ENCODE measurements around the gene GATA3. TPM values are rescaled to one million over a fixed set of nuclear protein-coding genes. Genes with fewer than 3 reads are reported as not detected.

GATA3 gene
- total RNA-seq, 4 donors from 2014 or later, result 0.12 to 0.61 (median 0.58) TPM

- no peak for DNase-seq
- H3K4me3 ChIP-seq, result no peak overlapping the region
- no peaks in the 10 kb centered on the region for H3K27me3 ChIP-seq
- in situ Hi-C loops (cut with MboI; ENCODE audit: low sequenced_read_pairs in 4 of 4) (no loop called here), intact Hi-C loops (cut with DNase I; ENCODE audit: low total_unique reads) (no loop called here)
- H3K27ac ChIP-seq, result no peak overlapping the region
- H3K4me1 ChIP-seq, result no peaks in the 10 kb centered on the region
- no peak for ATAC-seq
- H3K9me3 ChIP-seq, result no peaks in the 10 kb centered on the region
- TF ChIP-seq, protein P1, sequence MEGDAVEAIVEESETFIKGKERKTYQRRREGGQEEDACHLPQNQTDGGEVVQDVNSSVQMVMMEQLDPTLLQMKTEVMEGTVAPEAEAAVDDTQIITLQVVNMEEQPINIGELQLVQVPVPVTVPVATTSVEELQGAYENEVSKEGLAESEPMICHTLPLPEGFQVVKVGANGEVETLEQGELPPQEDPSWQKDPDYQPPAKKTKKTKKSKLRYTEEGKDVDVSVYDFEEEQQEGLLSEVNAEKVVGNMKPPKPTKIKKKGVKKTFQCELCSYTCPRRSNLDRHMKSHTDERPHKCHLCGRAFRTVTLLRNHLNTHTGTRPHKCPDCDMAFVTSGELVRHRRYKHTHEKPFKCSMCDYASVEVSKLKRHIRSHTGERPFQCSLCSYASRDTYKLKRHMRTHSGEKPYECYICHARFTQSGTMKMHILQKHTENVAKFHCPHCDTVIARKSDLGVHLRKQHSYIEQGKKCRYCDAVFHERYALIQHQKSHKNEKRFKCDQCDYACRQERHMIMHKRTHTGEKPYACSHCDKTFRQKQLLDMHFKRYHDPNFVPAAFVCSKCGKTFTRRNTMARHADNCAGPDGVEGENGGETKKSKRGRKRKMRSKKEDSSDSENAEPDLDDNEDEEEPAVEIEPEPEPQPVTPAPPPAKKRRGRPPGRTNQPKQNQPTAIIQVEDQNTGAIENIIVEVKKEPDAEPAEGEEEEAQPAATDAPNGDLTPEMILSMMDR (IDR thresholded peaks at IDR 0.05 in 4 of 5, conservative IDR thresholded peaks at IDR 0.05 in 1 of 5), result no peak
- no peak for TF ChIP-seq POLR2A (IDR thresholded peaks at IDR 0.05)
- H3K36me3 ChIP-seq, result no peaks in the 10 kb centered on the region
Measured at GRCh38 chr10:8072211-8072610, 17.7 kb downstream of the GATA3 start.

- in situ Hi-C loops (cut with MboI; ENCODE audit: low sequenced_read_pairs in 4 of 4) (no loop called here), intact Hi-C loops (cut with DNase I; ENCODE audit: low total_unique reads) (no loop called here)
- ATAC-seq, result no peak
- TF ChIP-seq, protein P1 (IDR thresholded peaks at IDR 0.05 in 4 of 5, conservative IDR thresholded peaks at IDR 0.05 in 1 of 5), result no peak
- TF ChIP-seq POLR2A (IDR thresholded peaks at IDR 0.05), result no peak
- Histone ChIP-seq H3K27ac (no peak overlapping the region), H3K36me3 (no peaks in the 10 kb centered on the region), H3K27me3 (peaks cover 0 to 4% (median 0%) of the 10 kb centered on the region in 3 donors), H3K4me1 (no peaks in the 10 kb centered on the region), H3K4me3 (no peak overlapping the region), H3K9me3 (no peaks in the 10 kb centered on the region)
- DNase-seq, result no peak
Measured at GRCh38 chr10:8073691-8074416, 19.4 kb downstream of the GATA3 start.

DNA sequence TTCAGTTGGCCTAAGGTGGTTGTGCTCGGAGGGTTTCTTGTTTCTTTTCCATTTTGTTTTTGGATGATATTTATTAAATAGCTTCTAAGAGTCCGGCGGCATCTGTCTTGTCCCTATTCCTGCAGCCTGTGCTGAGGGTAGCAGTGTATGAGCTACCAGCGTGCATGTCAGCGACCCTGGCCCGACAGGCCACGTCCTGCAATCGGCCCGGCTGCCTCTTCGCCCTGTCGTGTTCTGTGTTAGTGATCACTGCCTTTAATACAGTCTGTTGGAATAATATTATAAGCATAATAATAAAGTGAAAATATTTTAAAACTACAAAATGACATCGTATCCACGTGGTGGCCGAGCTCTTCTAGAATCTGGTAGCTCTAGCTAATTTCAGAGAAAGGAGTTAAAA is 20.4 kb downstream of the GATA3 start:
- peaks cover 0 to 4% (median 0%) of the 10 kb centered on the region in 3 donors for H3K27me3 ChIP-seq
- in situ Hi-C loops (cut with MboI; ENCODE audit: low sequenced_read_pairs in 4 of 4), result no loop called here
- no peaks in the 10 kb centered on the region for H3K4me1 ChIP-seq
- no peak overlapping the region for H3K4me3 ChIP-seq
- no peak for TF ChIP-seq POLR2A (IDR thresholded peaks at IDR 0.05)
- TF ChIP-seq, protein P1 (IDR thresholded peaks at IDR 0.05 in 4 of 5, conservative IDR thresholded peaks at IDR 0.05 in 1 of 5), result no peak
- H3K27ac ChIP-seq, result no peak overlapping the region
- H3K36me3 ChIP-seq, result no peaks in the 10 kb centered on the region
- ATAC-seq, result no peak
- H3K9me3 ChIP-seq, result no peaks in the 10 kb centered on the region
- DNase-seq, result no peak
- intact Hi-C loops (cut with DNase I; ENCODE audit: low total_unique reads), result no loop called here

- DNase-seq (no peak), ATAC-seq (no peak)
- Histone ChIP-seq H3K36me3 (no peaks in the 10 kb centered on the region), H3K27me3 (peaks cover 0 to 5% (median 4%) of the 10 kb centered on the region in 3 donors), H3K27ac (no peak overlapping the region), H3K9me3 (no peaks in the 10 kb centered on the region), H3K4me1 (no peaks in the 10 kb centered on the region), H3K4me3 (no peak overlapping the region)
- intact Hi-C loops (cut with DNase I; ENCODE audit: low total_unique reads), result no loop called here
- TF ChIP-seq, protein P1 (IDR thresholded peaks at IDR 0.05 in 4 of 5, conservative IDR thresholded peaks at IDR 0.05 in 1 of 5), result no peak
- TF ChIP-seq POLR2A (IDR thresholded peaks at IDR 0.05), result no peak
- in situ Hi-C loops (cut with MboI; ENCODE audit: low sequenced_read_pairs in 4 of 4), result no loop called here
Measured at GRCh38 chr10:8075282-8076260, 21.1 kb downstream of the GATA3 start.

Data from gastrocnemius medialis (tissue), 4 donors.